Occipital lobe (tissue), 2 donors: ENCODE results near the gene NMBR. TPM values are rescaled to one million over a fixed set of nuclear protein-coding genes. Genes with fewer than 3 reads are reported as not detected.
A peak's percentile ranks its signal among the peaks of the same experiment; 100 is the strongest.
"Not testable (repeated sequence)": the region's sequence is repeated elsewhere in the genome, so short reads cannot be mapped to it uniquely, and the experiment has no call there.

Experiments used
- DNase-seq: peaks from one replicate; lab custom pipeline; 2025; lab: John Stamatoyannopoulos, UW
- total RNA-seq: library from RNA; depleted of rRNA; stranded (reverse); fragments of >200 nt; gene quantifications from one replicate; pipeline ENCODE4 v1.2.3, GENCODE V29; 2014

Gene NMBR
- 12.6 TPM for total RNA-seq

GRCh38 chr6:142146828-142147662, at the start of gene NMBR, which contains the start of gene VTA1:
Gene NMBR, minus strand, starts transcription at chr6:142147122. Its CDS starts 58,464 bp downstream, at chr6:142088658.
Gene VTA1, plus strand, starts transcription at chr6:142147263. Its CDS starts 25 bp downstream, at chr6:142147288.
- peak; percentile 96 for DNase-seq

GRCh38 chr6:142195862-142196541, 49.1 kb upstream of the NMBR start:
- DNase-seq = no peak

- DNase-seq = no peak
These were observed 46.7 kb upstream of the NMBR start for GRCh38 chr6:142193621-142194020.

GRCh38 chr6:142192343-142192742, 45.4 kb upstream of the NMBR start:
- DNase-seq = no peak

GRCh38 chr6:142189057-142189456, 42.1 kb upstream of the NMBR start:
- no peak for DNase-seq

- not testable (repeated sequence) for DNase-seq
These were observed 41.4 kb upstream of the NMBR start for GRCh38 chr6:142188341-142188740.

GRCh38 chr6:142187209-142187608, 40.3 kb upstream of the NMBR start:
- DNase-seq = no peak

- no peak for DNase-seq
These were observed 38.7 kb upstream of the NMBR start for GRCh38 chr6:142185641-142186040.

- DNase-seq = no peak
These were observed 37.4 kb upstream of the NMBR start for GRCh38 chr6:142184307-142184706.

- no peak for DNase-seq
These were observed 36.4 kb upstream of the NMBR start for GRCh38 chr6:142183351-142183750.

- DNase-seq = no peak
These were observed 35.1 kb upstream of the NMBR start for GRCh38 chr6:142182004-142182403.

- no peak for DNase-seq
These were observed 31.2 kb upstream of the NMBR start for GRCh38 chr6:142178129-142178528.

- no peak for DNase-seq
These were observed 27.8 kb upstream of the NMBR start for GRCh38 chr6:142174703-142175102.

- no peak for DNase-seq
These were observed 27.1 kb upstream of the NMBR start for GRCh38 chr6:142173980-142174379.

GRCh38 chr6:142172758-142173157, 25.8 kb upstream of the NMBR start:
- DNase-seq = no peak

GRCh38 chr6:142171351-142171750, 24.4 kb upstream of the NMBR start:
- DNase-seq = no peak

GRCh38 chr6:142167486-142167885, 20.6 kb upstream of the NMBR start:
- DNase-seq = no peak

GRCh38 chr6:142167071-142167470, 20.1 kb upstream of the NMBR start:
- no peak for DNase-seq

- DNase-seq = no peak
These were observed 18.3 kb upstream of the NMBR start for GRCh38 chr6:142165227-142165626.

- no peak for DNase-seq
These were observed 15.9 kb upstream of the NMBR start for GRCh38 chr6:142162780-142163179.

GRCh38 chr6:142156758-142157068, 9.8 kb upstream of the NMBR start:
- not testable (repeated sequence) for DNase-seq

GRCh38 chr6:142155895-142156757, 9.2 kb upstream of the NMBR start:
- DNase-seq = no peak
